GM21515 (cell line): Measurements from ENCODE around the gene ALKAL2.
A peak's percentile ranks its signal among the peaks of the same experiment; 100 is the strongest.

Experiments
- ATAC-seq: cut with Tn5 transposase; IDR thresholded peaks from one replicate; pipeline ENCODE4 v1.9.1; 2021; ENCODE audit not compliant: unreplicated experiment

The ALKAL2 gene

GRCh38 chr2:271917-272316 lies 16.0 kb downstream of the ALKAL2 start:
- no peak for ATAC-seq

- ATAC-seq = no peak
Measured at GRCh38 chr2:270861-271260, 17.0 kb downstream of the ALKAL2 start.

- ATAC-seq = no peak
Measured at GRCh38 chr2:269356-270030, 18.4 kb downstream of the ALKAL2 start.

DNA sequence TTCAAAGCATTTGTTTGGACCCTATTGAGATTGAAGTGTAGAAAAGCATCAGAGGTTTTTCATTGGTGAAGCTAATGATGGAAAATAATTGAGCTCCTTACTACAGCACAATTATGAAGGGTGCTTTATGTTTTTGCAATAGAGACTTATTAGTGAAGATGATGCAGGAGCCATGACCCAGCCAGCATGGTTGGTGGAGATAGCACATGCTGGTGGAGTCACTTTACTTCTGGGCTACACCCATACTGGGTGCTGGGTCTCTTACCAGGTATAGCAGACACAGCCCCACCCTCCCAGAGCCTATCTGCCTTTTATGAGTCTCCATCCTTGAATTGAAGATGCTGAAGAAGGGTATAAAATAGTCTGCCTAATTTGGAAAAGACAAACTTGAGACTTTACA lies 19.6 kb downstream of the ALKAL2 start:
- ATAC-seq = no peak

- peak; percentile 90 for ATAC-seq
Measured at GRCh38 chr2:264493-265468, 23.1 kb downstream of the ALKAL2 start, which contains the start of gene ACP1. Gene ACP1 (plus strand): TSS chr2:264947. CDS start chr2:264965, 18 bp downstream.

DNA sequence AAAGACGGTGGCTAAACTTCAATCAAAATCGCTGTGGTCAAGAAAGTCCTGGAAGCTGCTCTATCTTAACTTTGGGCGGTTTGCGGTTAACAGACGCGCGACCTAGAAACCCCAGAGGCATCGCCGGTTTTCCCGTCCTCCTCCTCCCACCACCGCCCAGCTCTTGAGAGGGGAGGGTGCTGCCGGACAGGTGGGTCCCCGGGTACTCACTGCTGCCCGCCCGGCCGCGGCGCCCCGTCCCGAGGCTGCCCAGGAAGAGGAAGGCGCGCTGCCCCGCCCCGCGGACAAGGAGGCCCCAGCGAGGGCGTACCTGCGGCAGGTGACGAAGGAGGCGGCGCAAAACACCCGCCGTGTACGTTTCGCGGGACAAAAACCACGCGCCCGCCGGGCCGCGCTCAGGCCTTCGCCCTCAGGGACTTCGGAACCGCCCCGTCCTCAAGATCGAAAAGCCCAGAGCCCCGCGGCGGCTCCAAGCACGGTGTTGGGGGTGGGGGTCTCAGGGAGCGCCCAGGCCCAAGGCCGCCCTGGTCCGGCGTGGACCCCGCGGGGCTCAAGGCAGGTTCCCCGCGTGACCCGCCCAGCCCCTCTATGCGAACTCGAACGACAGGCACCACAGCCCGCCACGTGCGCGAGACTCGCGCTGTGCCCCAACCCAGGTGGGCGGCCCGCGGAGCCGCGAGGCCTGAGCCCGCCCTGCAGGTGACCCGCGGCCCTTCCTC lies 24.0 kb downstream of the ALKAL2 start, which contains the start of gene SH3YL1:
TSS of gene SH3YL1 (minus strand) at position 259 of the 719 bp plus-strand sequence. CDS start at position 211, 48 bp downstream.
- peak; percentile 29 for ATAC-seq

DNA sequence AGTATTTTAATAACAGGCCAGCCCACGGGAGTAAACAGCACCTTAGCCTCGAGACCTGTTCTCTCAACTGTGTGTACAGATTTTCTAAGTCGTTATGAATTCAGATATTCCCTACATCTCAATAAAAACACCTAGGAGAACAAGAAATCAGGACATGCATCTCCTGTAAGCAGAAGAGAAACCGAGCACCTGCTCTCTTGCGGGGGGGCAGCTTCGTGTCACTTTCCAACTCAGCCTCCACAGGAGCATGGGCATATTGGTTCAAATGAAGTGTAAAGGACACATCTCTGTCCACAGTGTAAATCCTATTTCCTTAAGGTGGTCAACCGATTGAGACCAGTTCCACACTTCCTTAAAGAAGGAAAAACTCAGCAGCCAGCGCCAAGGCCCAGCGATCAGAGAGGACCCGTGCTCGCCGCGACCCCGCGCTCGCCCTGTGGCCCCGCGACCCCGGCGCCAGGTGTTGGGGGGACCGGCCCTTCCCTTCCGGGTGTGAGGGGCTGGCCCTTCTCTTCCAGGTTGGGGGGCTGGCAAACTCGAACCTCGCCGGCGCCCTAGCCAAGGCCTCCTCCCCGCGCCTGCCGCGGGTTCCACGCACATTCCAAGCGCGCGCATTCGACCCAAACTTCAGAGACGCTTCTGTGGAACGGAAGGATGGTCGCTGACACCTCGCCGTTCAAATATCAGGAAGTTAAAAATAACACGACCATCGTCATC lies 24.7 kb downstream of the ALKAL2 start:
- no peak for ATAC-seq

DNA sequence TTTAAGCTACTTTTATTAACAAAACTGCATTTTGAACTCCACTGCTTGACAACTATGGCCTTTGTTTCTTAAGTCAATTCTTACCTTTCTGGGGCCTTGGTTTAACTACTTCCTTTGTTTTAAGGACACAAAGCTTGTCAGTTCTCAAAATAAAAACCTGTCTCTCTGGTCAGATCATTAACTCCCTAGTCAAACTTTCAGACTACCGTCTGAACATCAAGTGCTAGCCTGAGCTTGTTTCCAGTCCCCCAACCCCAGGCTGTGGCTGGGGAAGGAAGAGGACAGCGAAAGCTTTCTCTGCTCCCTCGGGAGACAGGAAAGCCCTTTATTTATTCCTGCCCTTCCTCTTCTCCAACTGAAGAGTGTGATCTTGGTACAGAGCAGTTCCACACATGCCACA lies 25.8 kb downstream of the ALKAL2 start:
- no peak for ATAC-seq

GRCh38 chr2:260507-261161 lies 27.3 kb downstream of the ALKAL2 start:
- ATAC-seq = no peak

DNA sequence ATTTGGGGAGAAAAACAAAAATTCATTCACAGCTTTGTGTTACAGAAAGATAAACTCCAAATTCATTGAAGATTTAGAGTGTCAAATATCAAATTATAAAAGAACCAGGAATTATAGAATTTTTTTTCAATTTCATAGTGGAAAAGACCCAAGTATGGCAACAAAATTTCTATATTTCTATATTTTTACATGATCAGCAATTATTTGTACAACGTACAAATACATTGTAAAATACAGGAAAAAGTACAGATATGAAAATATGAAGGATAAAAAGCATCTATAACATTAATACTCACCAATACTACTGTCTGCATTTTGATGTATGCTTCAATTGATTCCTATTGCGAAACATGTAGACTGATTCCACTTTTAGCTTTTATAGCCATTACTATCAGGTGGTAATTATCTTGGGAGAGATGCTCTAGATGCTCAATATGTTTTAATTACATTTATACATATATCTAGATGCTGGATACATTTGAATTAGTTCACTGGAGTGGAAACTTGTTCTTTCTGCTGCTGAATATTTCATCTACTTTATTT lies 28.0 kb downstream of the ALKAL2 start:
- no peak for ATAC-seq

DNA sequence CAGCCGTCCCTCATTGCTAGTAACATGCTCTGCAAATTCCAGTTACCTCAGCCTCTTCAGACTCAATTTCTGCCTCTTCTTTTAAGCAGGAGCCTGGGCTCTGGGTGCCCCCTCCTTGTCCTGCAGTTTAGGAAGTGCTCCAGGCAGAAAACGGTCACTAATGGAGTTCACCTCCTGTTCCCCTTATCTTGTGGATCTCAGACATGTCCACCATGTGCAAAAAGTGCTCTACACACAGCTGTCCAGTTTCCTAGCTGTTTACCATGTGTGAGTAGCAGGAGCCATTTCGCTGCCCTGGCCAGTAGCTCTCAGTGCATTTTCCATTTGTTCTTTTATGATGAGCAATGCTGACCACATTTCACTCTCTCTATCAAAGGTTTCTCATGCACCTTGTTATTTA lies 29.0 kb downstream of the ALKAL2 start:
- ATAC-seq = no peak

- no peak for ATAC-seq
Measured at GRCh38 chr2:257842-258241, 30.0 kb downstream of the ALKAL2 start.

GRCh38 chr2:257429-257828 lies 30.5 kb downstream of the ALKAL2 start:
- ATAC-seq = no peak

GRCh38 chr2:256094-256493 lies 31.8 kb downstream of the ALKAL2 start:
- no peak for ATAC-seq

GRCh38 chr2:255195-255594 lies 32.7 kb downstream of the ALKAL2 start:
- no peak for ATAC-seq

DNA sequence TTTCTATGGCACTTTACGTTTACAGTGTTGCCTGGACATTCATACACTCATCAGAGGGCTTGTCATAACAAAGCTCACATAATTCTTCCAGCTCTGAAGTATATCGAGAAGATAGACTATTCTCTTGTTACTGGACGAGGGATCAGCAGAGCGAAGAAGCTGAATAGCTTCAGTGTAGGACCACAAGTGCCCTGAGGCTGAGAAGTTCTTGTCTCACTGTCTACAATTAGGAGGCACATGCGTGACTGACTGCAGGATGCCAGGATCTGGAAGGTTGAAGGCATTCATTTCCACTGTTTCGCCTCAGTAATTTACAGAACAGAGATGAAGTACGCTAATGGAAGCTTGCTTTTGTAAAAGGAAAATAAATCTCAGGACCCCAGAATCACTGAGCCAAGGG lies 33.6 kb downstream of the ALKAL2 start:
- no peak for ATAC-seq

GRCh38 chr2:253202-253638 lies 34.7 kb downstream of the ALKAL2 start:
- ATAC-seq = no peak

- no peak for ATAC-seq
Measured at GRCh38 chr2:252001-252602, 35.8 kb downstream of the ALKAL2 start.

DNA sequence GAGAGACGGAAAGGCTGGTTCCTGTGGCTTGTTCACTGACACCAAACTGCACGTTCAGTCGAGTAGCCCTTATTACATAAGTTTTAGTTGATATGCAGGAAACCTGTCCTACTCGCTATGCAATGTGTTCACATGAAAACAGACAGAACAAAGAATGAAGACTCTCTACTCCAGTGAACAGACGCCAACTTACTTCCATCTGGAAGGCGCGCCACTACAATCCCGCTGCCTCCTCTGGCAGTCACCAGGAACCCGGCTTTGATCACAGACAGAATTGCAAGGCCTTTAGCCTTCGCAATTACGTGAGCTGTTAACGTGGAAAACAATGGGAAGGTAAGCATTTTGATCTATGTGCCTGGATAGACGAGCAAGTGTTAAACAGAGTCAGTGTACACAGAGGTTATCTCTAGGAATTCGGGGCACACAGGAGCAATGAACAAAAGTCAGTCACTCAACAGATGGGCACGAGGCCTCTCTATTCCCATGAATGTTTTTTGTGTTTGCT lies 38.3 kb downstream of the ALKAL2 start:
- no peak for ATAC-seq
